H9 (cell line): ENCODE data around the gene GATD1. TPM values are rescaled to one million over a fixed set of nuclear protein-coding genes. Genes with fewer than 3 reads are reported as not detected.

Experiments used
- DNase-seq: peaks from one replicate; pipeline ENCODE4 v3.0.0-alpha.2; 2017
- H2AFZ ChIP-seq: one replicate; pipeline ENCODE4 v1.6.1; 2013; ENCODE audit warnings: mild to moderate bottlenecking, low read length, control low read depth, moderate library complexity
- H2AK5ac ChIP-seq: 2 replicates; pipeline ENCODE4 v1.6.1; 2013; ENCODE audit warnings: low read length, control low read depth, mixed read lengths; ENCODE audit not compliant: insufficient read length
- H2BK120ac ChIP-seq: one replicate; pipeline ENCODE4 v1.6.1; 2013; ENCODE audit warnings: low read depth, mild to moderate bottlenecking, low read length, control low read depth, inconsistent platforms; ENCODE audit not compliant: poor library complexity, severe bottlenecking
- H2BK12ac ChIP-seq: 2 replicates; pipeline ENCODE4 v1.6.1; 2013; ENCODE audit warnings: low read length, control low read depth, mixed read lengths, low read depth; ENCODE audit not compliant: insufficient read length
- H2BK15ac ChIP-seq: 2 replicates; pipeline ENCODE4 v1.6.1; 2013; ENCODE audit warnings: low read depth, low read length, control low read depth
- H2BK20ac ChIP-seq: one replicate; pipeline ENCODE4 v1.6.1; 2013; ENCODE audit warnings: low read depth, mild to moderate bottlenecking, low read length, control low read depth, inconsistent platforms; ENCODE audit not compliant: poor library complexity, severe bottlenecking
- H2BK5ac ChIP-seq: 2 replicates; pipeline ENCODE4 v1.6.1; 2013; ENCODE audit warnings: low read length, control low read depth, mixed read lengths; ENCODE audit not compliant: insufficient read length
- H3K14ac ChIP-seq: 2 replicates; pipeline ENCODE4 v1.6.1; 2013; ENCODE audit warnings: low read length, control low read depth; ENCODE audit not compliant: insufficient read depth
- H3K18ac ChIP-seq: 2 replicates; pipeline ENCODE4 v1.6.1; 2013; ENCODE audit warnings: low read depth, mild to moderate bottlenecking, mixed read lengths, low read length, control low read depth; ENCODE audit not compliant: insufficient read length
- H3K23ac ChIP-seq: 2 replicates; pipeline ENCODE4 v1.6.1; 2013; ENCODE audit warnings: low read length, control low read depth, mixed read lengths, low read depth; ENCODE audit not compliant: insufficient read length
- H3K23me2 ChIP-seq: 2 replicates; pipeline ENCODE4 v1.6.1; 2013; ENCODE audit warnings: low read depth, mild to moderate bottlenecking, mixed read lengths, low read length, control low read depth; ENCODE audit not compliant: insufficient read length, poor library complexity, severe bottlenecking
- H3K27ac ChIP-seq: 2 replicates; pipeline ENCODE4 v1.5.1; 2013; ENCODE audit warnings: low read length, control low read depth, mixed read lengths, low read depth; ENCODE audit not compliant: insufficient read length
- H3K27me3 ChIP-seq: 2 replicates; pipeline ENCODE4 v1.6.1; 2013; ENCODE audit warnings: low read length, control low read depth, inconsistent platforms; ENCODE audit not compliant: insufficient read depth
- H3K4ac ChIP-seq: 2 replicates; pipeline ENCODE4 v1.6.1; 2013; ENCODE audit warnings: low read depth, mild to moderate bottlenecking, control low read depth, inconsistent platforms, low read length, moderate library complexity
- H3K4me1 ChIP-seq: 2 replicates; pipeline ENCODE4 v1.6.1; 2013; ENCODE audit warnings: low read length, control low read depth, inconsistent platforms; ENCODE audit not compliant: insufficient read depth
- H3K4me2 ChIP-seq: 2 replicates; pipeline ENCODE4 v1.6.1; 2013; ENCODE audit warnings: low read length, control low read depth, mixed read lengths; ENCODE audit not compliant: insufficient read length, insufficient read depth
- H3K56ac ChIP-seq: 2 replicates; pipeline ENCODE4 v1.6.1; 2013; ENCODE audit warnings: low read depth, mild to moderate bottlenecking, mixed read lengths, low read length, control low read depth; ENCODE audit not compliant: insufficient read length
- H3K79me1 ChIP-seq: 2 replicates; pipeline ENCODE4 v1.6.1; 2013; ENCODE audit warnings: low read depth, mild to moderate bottlenecking, moderate library complexity, low read length, control low read depth, inconsistent platforms; ENCODE audit not compliant: insufficient read depth, poor library complexity, severe bottlenecking
- H3K79me2 ChIP-seq: 2 replicates; pipeline ENCODE4 v1.6.1; 2013; ENCODE audit warnings: low read length, control low read depth, inconsistent platforms; ENCODE audit not compliant: insufficient read depth
- H3K9ac ChIP-seq: 2 replicates; pipeline ENCODE4 v1.6.1; 2013; ENCODE audit warnings: low read length, control low read depth, mixed read lengths; ENCODE audit not compliant: insufficient read length; ENCODE audit errors: extremely low read depth
- H3K9me3 ChIP-seq: one replicate; pipeline ENCODE4 v1.6.1; 2013; ENCODE audit warnings: low read depth, low read length, inconsistent platforms; ENCODE audit not compliant: control insufficient read depth
- H3T11ph ChIP-seq: one replicate; pipeline ENCODE4 v1.6.1; 2013; ENCODE audit warnings: mild to moderate bottlenecking, low read length, control low read depth, inconsistent platforms
- H4K20me1 ChIP-seq: one replicate; pipeline ENCODE4 v1.6.1; 2013; ENCODE audit not compliant: control insufficient read depth, insufficient read length, insufficient read depth
- H4K5ac ChIP-seq: 2 replicates; pipeline ENCODE4 v1.6.1; 2013; ENCODE audit warnings: low read depth, mild to moderate bottlenecking, mixed read lengths, low read length, control low read depth; ENCODE audit not compliant: insufficient read length
- H4K8ac ChIP-seq: replicated peaks from 2 replicates; pipeline ENCODE4 v1.6.1; 2013; ENCODE audit warnings: low read length, control low read depth, mixed read lengths, low read depth; ENCODE audit not compliant: insufficient read length
- H4K91ac ChIP-seq: 2 replicates; pipeline ENCODE4 v1.6.1; 2013; ENCODE audit warnings: low read depth, mild to moderate bottlenecking, moderate library complexity, mixed read lengths, low read length, control low read depth; ENCODE audit not compliant: insufficient read length
- H3K27ac Mint-ChIP-seq, 3 experiments: 2 replicates in 2 of 3; 3 replicates in 1 of 3; pipeline ENCODE4 v1.8.0; 2020 to 2021; ENCODE audit warnings: mixed read lengths in 3 of 3, mild to moderate bottlenecking in 1 of 3, moderate library complexity in 1 of 3
- H3K27me3 Mint-ChIP-seq: 2 replicates; pipeline ENCODE4 v1.8.0; 2021; ENCODE audit warnings: low read depth, mild to moderate bottlenecking, moderate library complexity, mixed read lengths
- H3K36me3 Mint-ChIP-seq, 3 experiments: 2 replicates in 2 of 3; 3 replicates in 1 of 3; pipeline ENCODE4 v1.8.0; 2020 to 2021; ENCODE audit warnings: low read depth in 3 of 3, mixed read lengths in 3 of 3; ENCODE audit not compliant: insufficient read depth in 1 of 3
- H3K4me1 Mint-ChIP-seq, 2 experiments: 2 replicates each; pipeline ENCODE4 v1.8.0; 2020; ENCODE audit warnings: mixed read lengths in 2 of 2
- H3K4me3 Mint-ChIP-seq, 2 experiments: 2 replicates in 1 of 2; 3 replicates in 1 of 2; pipeline ENCODE4 v1.8.0; 2020 to 2021; ENCODE audit warnings: mild to moderate bottlenecking in 2 of 2, mixed read lengths in 2 of 2, moderate library complexity in 1 of 2
- H3K9me3 Mint-ChIP-seq, 2 experiments: 2 replicates in 1 of 2; 3 replicates in 1 of 2; pipeline ENCODE4 v1.8.0; 2020; ENCODE audit warnings: mild to moderate bottlenecking in 2 of 2, mixed read lengths in 2 of 2, moderate library complexity in 1 of 2
- WGBS: extraction: QIAGEN DNeasy Blood & Tissue Kit; methylation state at CpG from one replicate; pipeline ENCODE4 v1.1.7; 2013; ENCODE audit warnings: missing lambda C conversion rate, low lambda C conversion rate, mixed read lengths; ENCODE audit not compliant: insufficient read length; ENCODE audit errors: extremely low coverage; 5-methylcytosine and 5-hydroxymethylcytosine counted together
- total RNA-seq: library from RNA; stranded (reverse); gene quantifications from 2 replicates; pipeline ENCODE4 v1.2.1, GENCODE V29; 2021
- TF ChIP-seq, protein P1 (sequence below): fragments of 200-600 bp; sonication (generic); conservative IDR thresholded peaks from 3 replicates; pipeline ENCODE4 v1.8.0; 2021; ENCODE audit warnings: antibody characterized with exemption, mild to moderate bottlenecking

Gene GATD1
- total RNA-seq, 1 experiment from 2014 or later = 60.0 TPM

DNA sequence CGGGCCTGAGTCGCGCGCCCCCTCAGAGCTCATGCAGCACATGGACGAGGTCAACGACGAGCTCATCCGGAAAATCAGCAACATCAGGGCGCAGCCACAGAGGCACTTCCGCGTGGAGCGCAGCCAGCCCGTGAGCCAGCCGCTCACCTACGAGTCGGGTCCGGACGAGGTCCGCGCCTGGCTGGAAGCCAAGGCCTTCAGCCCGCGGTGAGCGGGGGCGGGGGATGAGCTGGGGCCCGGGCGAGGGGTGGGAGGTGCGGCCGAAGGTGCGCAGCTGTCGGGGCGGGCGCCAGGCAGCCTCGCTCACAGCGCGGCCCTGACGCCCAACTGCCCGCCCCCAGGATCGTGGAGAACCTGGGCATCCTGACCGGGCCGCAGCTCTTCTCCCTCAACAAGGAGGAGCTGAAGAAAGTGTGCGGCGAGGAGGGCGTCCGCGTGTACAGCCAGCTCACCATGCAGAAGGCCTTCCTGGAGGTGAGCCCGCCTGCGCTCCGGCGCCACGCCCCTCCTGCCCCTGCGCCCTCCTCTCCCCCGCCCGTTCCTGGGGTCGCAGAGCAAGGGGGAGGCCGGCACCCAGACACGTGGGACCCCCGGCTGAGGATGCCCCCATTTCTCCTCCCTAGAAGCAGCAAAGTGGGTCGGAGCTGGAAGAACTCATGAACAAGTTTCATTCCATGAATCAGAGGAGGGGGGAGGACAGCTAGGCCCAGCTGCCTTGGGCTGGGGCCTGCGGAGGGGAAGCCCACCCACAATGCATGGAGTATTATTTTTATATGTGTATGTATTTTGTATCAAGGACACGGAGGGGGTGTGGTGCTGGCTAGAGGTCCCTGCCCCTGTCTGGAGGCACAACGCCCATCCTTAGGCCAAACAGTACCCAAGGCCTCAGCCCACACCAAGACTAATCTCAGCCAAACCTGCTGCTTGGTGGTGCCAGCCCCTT, 50.7 kb downstream of the GATD1 start:
- no peak overlapping the region for H3T11ph ChIP-seq
- no peaks in the 10 kb centered on the region for H3K27me3 ChIP-seq
- no peaks in the 10 kb centered on the region for H4K20me1 ChIP-seq
- no peak overlapping the region for H2AK5ac ChIP-seq
- no peaks in the 10 kb centered on the region for H3K9me3 ChIP-seq
- peaks cover 7% of the 10 kb centered on the region for H3K23me2 ChIP-seq
- H2BK5ac ChIP-seq = no peak overlapping the region
- H2BK20ac ChIP-seq = no peak overlapping the region
- H3K18ac ChIP-seq = no peak overlapping the region
- no peaks in the 10 kb centered on the region for H3K79me1 ChIP-seq
- TF ChIP-seq, protein P1, sequence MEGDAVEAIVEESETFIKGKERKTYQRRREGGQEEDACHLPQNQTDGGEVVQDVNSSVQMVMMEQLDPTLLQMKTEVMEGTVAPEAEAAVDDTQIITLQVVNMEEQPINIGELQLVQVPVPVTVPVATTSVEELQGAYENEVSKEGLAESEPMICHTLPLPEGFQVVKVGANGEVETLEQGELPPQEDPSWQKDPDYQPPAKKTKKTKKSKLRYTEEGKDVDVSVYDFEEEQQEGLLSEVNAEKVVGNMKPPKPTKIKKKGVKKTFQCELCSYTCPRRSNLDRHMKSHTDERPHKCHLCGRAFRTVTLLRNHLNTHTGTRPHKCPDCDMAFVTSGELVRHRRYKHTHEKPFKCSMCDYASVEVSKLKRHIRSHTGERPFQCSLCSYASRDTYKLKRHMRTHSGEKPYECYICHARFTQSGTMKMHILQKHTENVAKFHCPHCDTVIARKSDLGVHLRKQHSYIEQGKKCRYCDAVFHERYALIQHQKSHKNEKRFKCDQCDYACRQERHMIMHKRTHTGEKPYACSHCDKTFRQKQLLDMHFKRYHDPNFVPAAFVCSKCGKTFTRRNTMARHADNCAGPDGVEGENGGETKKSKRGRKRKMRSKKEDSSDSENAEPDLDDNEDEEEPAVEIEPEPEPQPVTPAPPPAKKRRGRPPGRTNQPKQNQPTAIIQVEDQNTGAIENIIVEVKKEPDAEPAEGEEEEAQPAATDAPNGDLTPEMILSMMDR = no peak
- no peak overlapping the region for H3K4ac ChIP-seq
- no peak overlapping the region for H4K8ac ChIP-seq
- Mint-ChIP-seq H3K4me3 (peak overlapping the region; percentile 61 to 66), H3K27me3 (no peaks in the 10 kb centered on the region), H3K9me3 (no peaks in the 10 kb centered on the region), H3K27ac (no peak overlapping the region), H3K4me1 (peaks cover 5 to 19% of the 10 kb centered on the region in 2 experiments; a peak in 3 of 4 replicates), H3K36me3 (peaks cover 0 to 8% (median 0%) of the 10 kb centered on the region in 3 experiments; a peak in 2 of 7 replicates)
- H4K5ac ChIP-seq = no peak overlapping the region
- WGBS = no CpG with 5 or more reads among the region's 61 CpGs
- peak overlapping the region; percentile 27 for H3K4me2 ChIP-seq
- H4K91ac ChIP-seq = no peak overlapping the region
- H2BK15ac ChIP-seq = no peak overlapping the region
- H2AFZ ChIP-seq = no peak overlapping the region
- no peak overlapping the region for H3K27ac ChIP-seq
- H3K4me1 ChIP-seq = no peaks in the 10 kb centered on the region
- DNase-seq = peak; percentile 66
- no peak overlapping the region; the same call in 1 of the 2 replicates for H3K14ac ChIP-seq
- H3K23ac ChIP-seq = no peak overlapping the region
- H3K9ac ChIP-seq = no peak overlapping the region
- no peak overlapping the region for H2BK120ac ChIP-seq
- no peaks in the 10 kb centered on the region for H3K79me2 ChIP-seq
- no peak overlapping the region for H3K56ac ChIP-seq
- no peak overlapping the region for H2BK12ac ChIP-seq
